Liver (tissue), 3 donors: Measurements from ENCODE around the gene TEDC2.

Experiments
- ATF3 ChIP-seq: IDR thresholded peaks from 2 replicates; pipeline ENCODE4 v1.6.1; 2016; ENCODE audit warnings: antibody characterized with exemption
- CTCF ChIP-seq: fragments of 150-350 bp; IDR thresholded peaks from 2 replicates; pipeline ENCODE4 v1.5.1; 2017; ENCODE audit warnings: improper control_type of control experiment, low read depth, low read length; ENCODE audit not compliant: missing input control
- EGR1 ChIP-seq, 2 donors: IDR thresholded peaks; 2 replicates each; pipeline ENCODE4 v1.6.1; 2016 to 2018; ENCODE audit warnings: antibody characterized with exemption in 2 of 2, low read depth in 2 of 2
- RAD21 ChIP-seq, 2 donors: IDR thresholded peaks; 2 replicates each; pipeline ENCODE4 v1.6.1; 2016; ENCODE audit warnings: antibody characterized with exemption in 2 of 2, mild to moderate bottlenecking in 2 of 2
- REST ChIP-seq: IDR thresholded peaks from 2 replicates; pipeline ENCODE4 v1.6.1; 2016; ENCODE audit warnings: antibody characterized with exemption, mild to moderate bottlenecking
- TAF1 ChIP-seq: conservative IDR thresholded peaks from 2 replicates; pipeline ENCODE4 v1.6.1; 2016; ENCODE audit warnings: antibody characterized with exemption, mild to moderate bottlenecking
- YY1 ChIP-seq: IDR thresholded peaks from 2 replicates; pipeline ENCODE4 v1.6.1; 2016; ENCODE audit warnings: antibody characterized with exemption, mild to moderate bottlenecking
- TF ChIP-seq, protein P1 (sequence below): IDR thresholded peaks from 2 replicates; pipeline ENCODE4 v1.6.1; 2016; ENCODE audit warnings: antibody characterized with exemption
- TF ChIP-seq, protein P2 (sequence below): IDR thresholded peaks from 2 replicates; pipeline ENCODE4 v1.6.1; 2016; ENCODE audit warnings: antibody characterized with exemption
- donor health status: healthy.
- donor health status: healthy.

DNA sequence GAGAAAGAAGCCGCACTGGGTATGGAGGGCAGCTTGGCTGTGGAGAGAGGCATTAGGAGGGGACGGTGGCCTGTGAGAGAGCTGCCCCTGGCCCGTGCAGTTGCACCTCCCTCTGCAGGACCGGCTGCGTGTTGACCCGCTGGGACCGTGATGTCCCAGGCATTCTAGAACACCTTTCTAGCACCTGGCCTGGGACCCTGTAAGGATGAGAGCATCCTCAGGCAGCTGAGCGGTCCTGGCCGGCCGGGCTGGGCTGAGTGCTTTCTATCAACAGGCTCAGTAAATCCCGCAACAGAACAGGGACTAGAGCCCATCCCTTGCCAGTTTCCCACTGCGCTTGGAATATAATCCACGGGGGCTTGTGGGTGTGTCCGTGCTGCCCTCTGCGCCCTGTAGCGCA, 29.7 kb downstream of the TEDC2 start:
- TF ChIP-seq CTCF = no peak
- TF ChIP-seq, protein P1, sequence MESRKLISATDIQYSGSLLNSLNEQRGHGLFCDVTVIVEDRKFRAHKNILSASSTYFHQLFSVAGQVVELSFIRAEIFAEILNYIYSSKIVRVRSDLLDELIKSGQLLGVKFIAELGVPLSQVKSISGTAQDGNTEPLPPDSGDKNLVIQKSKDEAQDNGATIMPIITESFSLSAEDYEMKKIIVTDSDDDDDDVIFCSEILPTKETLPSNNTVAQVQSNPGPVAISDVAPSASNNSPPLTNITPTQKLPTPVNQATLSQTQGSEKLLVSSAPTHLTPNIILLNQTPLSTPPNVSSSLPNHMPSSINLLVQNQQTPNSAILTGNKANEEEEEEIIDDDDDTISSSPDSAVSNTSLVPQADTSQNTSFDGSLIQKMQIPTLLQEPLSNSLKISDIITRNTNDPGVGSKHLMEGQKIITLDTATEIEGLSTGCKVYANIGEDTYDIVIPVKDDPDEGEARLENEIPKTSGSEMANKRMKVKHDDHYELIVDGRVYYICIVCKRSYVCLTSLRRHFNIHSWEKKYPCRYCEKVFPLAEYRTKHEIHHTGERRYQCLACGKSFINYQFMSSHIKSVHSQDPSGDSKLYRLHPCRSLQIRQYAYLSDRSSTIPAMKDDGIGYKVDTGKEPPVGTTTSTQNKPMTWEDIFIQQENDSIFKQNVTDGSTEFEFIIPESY = no peak
- no peak for TF ChIP-seq REST
- TF ChIP-seq ATF3 = no peak
- TF ChIP-seq YY1 = no peak
- TF ChIP-seq EGR1 (IDR thresholded peaks at IDR 0.05; ENCODE audit: low read depth in 2 of 2) = no peak
- TF ChIP-seq TAF1 = no peak
- no peak for TF ChIP-seq RAD21 (IDR thresholded peaks at IDR 0.05)
- TF ChIP-seq, protein P2, sequence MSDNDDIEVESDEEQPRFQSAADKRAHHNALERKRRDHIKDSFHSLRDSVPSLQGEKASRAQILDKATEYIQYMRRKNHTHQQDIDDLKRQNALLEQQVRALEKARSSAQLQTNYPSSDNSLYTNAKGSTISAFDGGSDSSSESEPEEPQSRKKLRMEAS = no peak
